Sigmoid colon (tissue), 4 donors: ENCODE data around the gene CYP2W1.

Experiments used
- CTCF ChIP-seq, 4 experiments: fragments of 450-650 bp in 3 of 4; fragments of 200-600 bp in 1 of 4; IDR thresholded peaks; one replicate each; pipeline ENCODE4 v1.5.1; 2016 to 2019; ENCODE audit warnings: antibody characterized with exemption in 4 of 4, mild to moderate bottlenecking in 3 of 4, moderate library complexity in 2 of 4
- EP300 ChIP-seq, 4 donors: sonication (generic); formaldehyde crosslinking; IDR thresholded peaks; one replicate each; pipeline ENCODE4 v1.6.1; 2017; ENCODE audit warnings: antibody characterized with exemption in 4 of 4
- POLR2A ChIP-seq, 2 donors: fragments of 450-650 bp; IDR thresholded peaks; one replicate each; pipeline ENCODE4 v1.6.1; 2016; ENCODE audit warnings: antibody characterized with exemption in 2 of 2, mild to moderate bottlenecking in 2 of 2, moderate library complexity in 2 of 2

GRCh38 chr7:978416-979091, 4.4 kb upstream of the CYP2W1 start:
- TF ChIP-seq CTCF (IDR thresholded peaks at IDR 0.05) (no peak), EP300 (IDR thresholded peaks at IDR 0.05) (no peak), POLR2A (IDR thresholded peaks at IDR 0.05) (no peak)
